HCT116 (cell line): ENCODE results near the gene NLRP1.

Source experiments
- CTCF ChIP-seq, 3 experiments: fragments of 200-600 bp in 1 of 3; sonication (generic) in 1 of 3; IDR thresholded peaks in 2 of 3; conservative IDR thresholded peaks in 1 of 3; 2 replicates each; pipeline ENCODE4 v1.5.1; 2012 to 2017; ENCODE audit warnings: low read depth in 2 of 3, low read length in 2 of 3, antibody characterized with exemption in 1 of 3, borderline replicate concordance in 1 of 3, control low read depth in 1 of 3, mild to moderate bottlenecking in 1 of 3, mixed read lengths in 1 of 3, mixed run types in 1 of 3, moderate library complexity in 1 of 3; ENCODE audit not compliant: insufficient read depth in 1 of 3
- SP1 ChIP-seq: IDR thresholded peaks from 2 replicates; pipeline ENCODE4 v1.6.1; 2012; ENCODE audit warnings: low read depth
- TCF7L2 ChIP-seq: IDR thresholded peaks from 2 replicates; pipeline ENCODE4 v1.7.0; 2011; ENCODE audit warnings: borderline replicate concordance, inconsistent platforms; ENCODE audit not compliant: insufficient read depth, insufficient read length; ENCODE audit errors: extremely low read depth
- TF ChIP-seq, protein P1 (sequence below): IDR thresholded peaks from 2 replicates; pipeline ENCODE4 v1.6.1; 2012

GRCh38 chr17:5533486-5534315 lies 50.6 kb downstream of the NLRP1 start:
- TF ChIP-seq CTCF (IDR thresholded peaks at IDR 0.05 in 2 of 3, conservative IDR thresholded peaks at IDR 0.05 in 1 of 3; ENCODE audit: borderline replicate concordance in 1 of 3, insufficient read depth in 1 of 3, low read depth in 2 of 3, low read length in 2 of 3) = no peak
- no peak for TF ChIP-seq TCF7L2
- no peak for TF ChIP-seq SP1
- TF ChIP-seq, protein P1, sequence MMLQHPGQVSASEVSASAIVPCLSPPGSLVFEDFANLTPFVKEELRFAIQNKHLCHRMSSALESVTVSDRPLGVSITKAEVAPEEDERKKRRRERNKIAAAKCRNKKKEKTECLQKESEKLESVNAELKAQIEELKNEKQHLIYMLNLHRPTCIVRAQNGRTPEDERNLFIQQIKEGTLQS = no peak
